K562 (cell line): Measurements from ENCODE around the gene DNAL4. TPM values are rescaled to one million over a fixed set of nuclear protein-coding genes. Genes with fewer than 3 reads are reported as not detected.

Experiments
- ATAC-seq: fragments of 200-7000 bp; cut with Tn5 transposase; 3 replicates; pipeline ENCODE4 v1.9.1; 2020; ENCODE audit warnings: moderate library complexity
- BruUV-seq: library from RNA; stranded (reverse); fragments of 400-500 nt; replicated peaks from 2 replicates; lab custom pipeline; 2021; lab: Mats Ljungman, UMichigan
- CTCF ChIA-PET: fragments of 300-600 bp; formaldehyde crosslinking; extraction: SDS; loops from one replicate; lab custom pipeline; 2021; ENCODE audit warnings: low intra/inter-chr PET ratio; lab: Yijun Ruan, JAX
- POLR2A ChIA-PET: fragments of 300-600, 350-650 bp; sonication (Branson Sonifier 250); formaldehyde crosslinking; extraction: SDS; loops from one replicate; lab custom pipeline; 2021; ENCODE audit warnings: antibody characterized with exemption, inconsistent platforms; lab: Yijun Ruan, JAX
- DNase-seq, 4 experiments: peaks; one replicate each; pipeline versions ENCODE4 v3.0.0 to v3.0.0-alpha.2; 2011 to 2018; ENCODE audit warnings: low spot score in 3 of 4, mixed read lengths in 3 of 4; ENCODE audit errors: extremely low read depth in 1 of 4
- FAIRE-seq: peaks from 2 replicates; lab custom pipeline; 2011; peaks lifted over from hg19 to GRCh38; lab: Jason Lieb, UNC
- H2AFZ ChIP-seq: 2 replicates; pipeline ENCODE4 v1.6.0; 2011; ENCODE audit warnings: low read depth, low read length, control low read depth, inconsistent platforms
- H3K27ac ChIP-seq: fragments of 200-600 bp; 3 replicates; pipeline ENCODE4 v1.8.0; 2011; ENCODE audit warnings: low read depth, mild to moderate bottlenecking, control low read depth, inconsistent platforms, low read length, moderate library complexity, mixed read lengths; ENCODE audit errors: extremely low read depth
- H3K27me3 ChIP-seq, 2 experiments: fragments of 300-600 bp in 1 of 2; 2 replicates in 1 of 2; 3 replicates in 1 of 2; pipeline versions ENCODE4 v1.6.0 to v1.8.0; 2011; ENCODE audit warnings: inconsistent platforms in 2 of 2, low read length in 2 of 2, mild to moderate bottlenecking in 1 of 2, mixed read lengths in 1 of 2, moderate library complexity in 1 of 2; ENCODE audit not compliant: control insufficient read depth in 2 of 2, insufficient read depth in 2 of 2
- H3K36me3 ChIP-seq: fragments of 300-600 bp; 3 replicates; pipeline ENCODE4 v1.8.0; 2011; ENCODE audit warnings: mild to moderate bottlenecking, low read length, inconsistent platforms; ENCODE audit not compliant: control insufficient read depth, insufficient read depth
- H3K4me1 ChIP-seq, 2 experiments: fragments of 200-600 bp in 1 of 2; replicated peaks in 1 of 2; 2 replicates in 1 of 2; 3 replicates in 1 of 2; pipeline versions ENCODE4 v1.5.1 to v1.8.0; 2011; ENCODE audit warnings: inconsistent platforms in 2 of 2, low read length in 2 of 2, mild to moderate bottlenecking in 1 of 2, mixed read lengths in 1 of 2, moderate library complexity in 1 of 2; ENCODE audit not compliant: control insufficient read depth in 2 of 2, insufficient read depth in 2 of 2
- H3K4me2 ChIP-seq: 2 replicates; pipeline ENCODE4 v1.6.1; 2011; ENCODE audit warnings: low read length, control low read depth, inconsistent platforms, mixed read lengths; ENCODE audit not compliant: insufficient read depth
- H3K4me3 ChIP-seq: fragments of 200-600 bp; sonication (generic), shearing (Covaris generic); 2 replicates; pipeline ENCODE4 v1.5.1; 2016; ENCODE audit warnings: control low read depth, inconsistent platforms
- H3K79me2 ChIP-seq: fragments of 200-600 bp; 3 replicates; pipeline ENCODE4 v1.8.0; 2011; ENCODE audit warnings: low read length, inconsistent platforms; ENCODE audit not compliant: control insufficient read depth, insufficient read depth
- H3K9ac ChIP-seq, 2 experiments: 2 replicates each; pipeline versions ENCODE4 v1.6.0 to v1.6.1; 2011; ENCODE audit warnings: low read depth in 2 of 2, low read length in 2 of 2, control low read depth in 1 of 2, inconsistent platforms in 1 of 2, mild to moderate bottlenecking in 1 of 2, mixed read lengths in 1 of 2; ENCODE audit not compliant: insufficient read depth in 1 of 2
- H3K9me1 ChIP-seq: one replicate; pipeline ENCODE4 v1.6.0; 2011; ENCODE audit warnings: inconsistent platforms, mild to moderate bottlenecking, low read length, moderate library complexity; ENCODE audit not compliant: control insufficient read depth, insufficient read depth
- H3K9me3 ChIP-seq: replicated peaks from 2 replicates; pipeline ENCODE4 v1.5.1; 2011; ENCODE audit warnings: low read depth, low read length, inconsistent platforms; ENCODE audit not compliant: control insufficient read depth, insufficient read depth
- H4K20me1 ChIP-seq: replicated peaks from 2 replicates; pipeline ENCODE4 v1.6.1; 2011; ENCODE audit warnings: low read length, inconsistent platforms, mixed read lengths; ENCODE audit not compliant: control insufficient read depth, insufficient read depth
- ASH1L ChIP-seq: fragments of 450-650 bp; IDR thresholded peaks from 2 replicates; pipeline ENCODE4 v1.6.1; 2018; ENCODE audit warnings: borderline replicate concordance, mild to moderate bottlenecking, low read depth; ENCODE audit not compliant: partially characterized antibody
- CBX8 ChIP-seq: fragments of 200-600 bp; sonication (generic); IDR thresholded peaks from 2 replicates; pipeline ENCODE4 v1.6.1; 2012; ENCODE audit warnings: borderline replicate concordance, mixed run types, low read depth, mild to moderate bottlenecking, moderate library complexity, mixed read lengths, low read length, control low read depth, inconsistent platforms; ENCODE audit not compliant: poor library complexity, severe bottlenecking; ENCODE audit errors: extremely low read depth
- CHD4 ChIP-seq: fragments of 200-600 bp; sonication (generic); IDR thresholded peaks from 3 replicates; pipeline ENCODE4 v1.6.1; 2012; ENCODE audit warnings: low read depth, mild to moderate bottlenecking, mixed read lengths, low read length, inconsistent platforms; ENCODE audit not compliant: insufficient read depth, insufficient replicate concordance, poor library complexity, severe bottlenecking
- EP300 ChIP-seq: IDR thresholded peaks from 2 replicates; pipeline ENCODE4 v1.6.1; 2012; ENCODE audit warnings: low read length, improper control_type of control experiment
- FOXA1 ChIP-seq: fragments of 450-650 bp; IDR thresholded peaks from 2 replicates; pipeline ENCODE4 v1.6.1; 2016; ENCODE audit warnings: mild to moderate bottlenecking, borderline replicate concordance
- MLX ChIP-seq, 2 experiments: fragments of 450-650 bp in 1 of 2; sonication (generic) in 1 of 2; formaldehyde crosslinking; conservative IDR thresholded peaks; 2 replicates each; pipeline versions ENCODE4 v1.4.0 to v1.8.1; 2020 to 2022; ENCODE audit warnings: mild to moderate bottlenecking in 1 of 2, missing genetic modification reagents in 1 of 2
- MNT ChIP-seq, 2 experiments: fragments of 450-650 bp; conservative IDR thresholded peaks; 2 replicates each; pipeline ENCODE4 v1.6.1; 2017; ENCODE audit warnings: mild to moderate bottlenecking in 2 of 2, moderate library complexity in 2 of 2
- MTA2 ChIP-seq: fragments of 450-650 bp; IDR thresholded peaks from 2 replicates; pipeline ENCODE4 v1.6.1; 2016; ENCODE audit warnings: low read depth
- PHB ChIP-seq: fragments of 250-450 bp; sonication (Bioruptor Pico); IDR thresholded peaks from 2 replicates; pipeline ENCODE4 v1.5.0; 2021
- POLR2A ChIP-seq: fragments of 450-650 bp; conservative IDR thresholded peaks from 2 replicates; pipeline ENCODE4 v1.6.1; 2016
- POLR2G ChIP-seq: fragments of 200-400 bp; formaldehyde crosslinking; IDR thresholded peaks from 2 replicates; pipeline ENCODE4 v1.6.1; 2017; ENCODE audit warnings: low read depth, mild to moderate bottlenecking, antibody characterized with exemption, low read length, moderate library complexity
- PURB ChIP-seq: sonication (generic); formaldehyde crosslinking; IDR thresholded peaks from 2 replicates; pipeline ENCODE4 v1.9.0; 2021; ENCODE audit warnings: low read depth, mild to moderate bottlenecking, missing genetic modification reagents
- RBFOX2 ChIP-seq: fragments of 200-400 bp; formaldehyde crosslinking; IDR thresholded peaks from 2 replicates; pipeline ENCODE4 v1.6.1; 2017; ENCODE audit warnings: low read depth, mild to moderate bottlenecking, low read length, moderate library complexity
- SMARCA4 ChIP-seq: fragments of 450-650 bp; IDR thresholded peaks from 2 replicates; pipeline ENCODE4 v1.6.1; 2016
- SRSF1 ChIP-seq: fragments of 200-400 bp; formaldehyde crosslinking; IDR thresholded peaks from 2 replicates; pipeline ENCODE4 v1.6.1; 2017; ENCODE audit warnings: mild to moderate bottlenecking, low read depth, low read length, moderate library complexity
- STAG1 ChIP-seq: sonication (generic); formaldehyde crosslinking; IDR thresholded peaks from 2 replicates; pipeline ENCODE4 v1.5.0; 2020; ENCODE audit warnings: missing genetic modification reagents, borderline replicate concordance
- ZC3H4 ChIP-seq: sonication (generic); formaldehyde crosslinking; IDR thresholded peaks from 2 replicates; pipeline ENCODE4 v1.9.0; 2021; ENCODE audit warnings: missing genetic modification reagents, borderline replicate concordance
- ZNF384 ChIP-seq: IDR thresholded peaks from 2 replicates; pipeline ENCODE4 v1.6.1; 2012; ENCODE audit warnings: low read depth, low read length, improper control_type of control experiment
- ZNF41 ChIP-seq: fragments of 250-450 bp; sonication (Bioruptor Pico); conservative IDR thresholded peaks from 2 replicates; pipeline ENCODE4 v1.4.0; 2020; ENCODE audit warnings: mild to moderate bottlenecking
- ZNF436 ChIP-seq: fragments of 250-450, 450-650 bp; sonication (Bioruptor Pico); formaldehyde crosslinking; IDR thresholded peaks from 2 replicates; pipeline ENCODE4 v1.7.0; 2020; ENCODE audit warnings: mild to moderate bottlenecking
- ZNF75A ChIP-seq: fragments of 450-650 bp; formaldehyde crosslinking; IDR thresholded peaks from 2 replicates; pipeline ENCODE4 v1.4.0; 2020; ENCODE audit warnings: mild to moderate bottlenecking
- ZNF77 ChIP-seq: fragments of 250-450 bp; sonication (Bioruptor Pico); IDR thresholded peaks from 2 replicates; pipeline ENCODE4 v1.5.0; 2020
- WGBS: fragments of 100-300 bp; shearing (Covaris generic); methylation state at CpG from one replicate; pipeline ENCODE4 v1.1.6; 2016; ENCODE audit warnings: low coverage, mixed read lengths; ENCODE audit not compliant: insufficient coverage; ENCODE audit errors: missing lambda C conversion rate; 5-methylcytosine and 5-hydroxymethylcytosine counted together
- in situ Hi-C: fragments of 300-500 bp; cut with MboI; formaldehyde crosslinking; loops from 4 replicates; pipeline ENCODE4 v1.15.0; 2018; ENCODE audit warnings: inconsistent platforms, mixed read lengths
- intact Hi-C: fragments of 100-400 bp; cut with micrococcal nuclease; formaldehyde crosslinking; loops from 2 replicates; pipeline ENCODE4 v1.14.2; 2022
- polyA plus RNA-seq, 8 experiments: library from polyadenylated mRNA; depleted of rRNA in 4 of 8; stranded (reverse) in 5 of 8; unstranded in 3 of 8; fragments of >200 nt; fragmentation: Nextera tagmentation in 2 of 8; fragmentation: Illumina TruSeq in 1 of 8; extraction: Ambion mirVana in 2 of 8; extraction: Trizol in 1 of 8; gene quantifications; 2 replicates each; pipeline versions ENCODE4 v1.2.1 to v1.2.3, GENCODE V29; 2011 to 2014; ENCODE audit warnings: inconsistent platforms in 1 of 8, missing spikeins in 1 of 8
- total RNA-seq, 7 experiments: library from RNA; depleted of rRNA in 6 of 7; stranded (reverse); fragments of >200 nt in 6 of 7; fragmentation: Illumina TruSeq in 2 of 7; extraction: Trizol in 2 of 7; gene quantifications; 2 replicates each; pipeline versions ENCODE4 v1.2.1 to v1.2.3, GENCODE V29; 2011 to 2021; ENCODE audit warnings: low replicate concordance in 1 of 7

Gene DNAL4
- total and polyA plus RNA-seq, 9 of the 15 experiments (the other 6 are each of a cell fraction or from before 2014, with no cell fraction given), result 0.20 to 9.4 (median 5.2) TPM

- CTCF ChIA-PET, result no interaction called here
- 85% methylated on average over 18 of the region's 25 CpGs for WGBS
- in situ Hi-C loops, result no loop called here
- no peaks in the 10 kb centered on the region for H3K9me3 ChIP-seq
- H4K20me1 ChIP-seq, result no peaks in the 10 kb centered on the region
- no peak overlapping the region for H3K4me3 ChIP-seq
- no peaks in the 10 kb centered on the region for H3K27me3 ChIP-seq
- no peak overlapping the region for H3K27ac ChIP-seq
- no peaks in the 10 kb centered on the region for H3K9me1 ChIP-seq
- H3K36me3 ChIP-seq, result peaks cover 83% of the 10 kb centered on the region
- FAIRE-seq (no peak), DNase-seq (no peak), ATAC-seq (no peak)
- H3K79me2 ChIP-seq, result no peaks in the 10 kb centered on the region
- intact Hi-C loops, result no loop called here
- no peak overlapping the region for H2AFZ ChIP-seq
- H3K9ac ChIP-seq, result no peak overlapping the region
- BruUV-seq, result no TSS peak
- H3K4me2 ChIP-seq, result no peak overlapping the region
- peaks cover 0 to 4% of the 10 kb centered on the region in 2 experiments; a peak in 1 of 5 replicates for H3K4me1 ChIP-seq
- POLR2A ChIA-PET, result interaction anchor here (1.2 to 2.6 kb wide), 4 partner anchors 9 to 19 kb away, joined by 3 to 19 read pairs (median 6); no protein-coding TSS in a partner anchor
- no peak for TF ChIP-seq PHB
- no peak for TF ChIP-seq SRSF1
- TF ChIP-seq STAG1 (CRISPR knock-in tag), result no peak
- no peak for TF ChIP-seq ASH1L
- 0 out of 2 replicates have a peak, but pooled peaks have one; percentile 6 for TF ChIP-seq POLR2A
- TF ChIP-seq ZNF77 (CRISPR knock-in tag), result no peak
- no peak for TF ChIP-seq CHD4
- TF ChIP-seq MTA2, result no peak
- TF ChIP-seq SMARCA4, result no peak
- no peak for TF ChIP-seq FOXA1
- 0 out of 2 replicates have a peak, but pooled peaks have one; percentile 25 for TF ChIP-seq RBFOX2
- TF ChIP-seq MLX (CRISPR knock-in tag; conservative IDR thresholded peaks at IDR 0.05), result no peak
- TF ChIP-seq PURB, result no peak
- no peak for TF ChIP-seq MNT (conservative IDR thresholded peaks at IDR 0.05)
- no peak for TF ChIP-seq CBX8
- no peak for TF ChIP-seq ZNF41 (CRISPR knock-in tag)
- TF ChIP-seq EP300, result no peak
- TF ChIP-seq ZNF436 (CRISPR knock-in tag), result no peak
- peak; percentile 63 for TF ChIP-seq POLR2G
- TF ChIP-seq ZC3H4 (CRISPR knock-in tag), result no peak
- TF ChIP-seq ZNF384, result no peak
- TF ChIP-seq ZNF75A, result no peak
These were observed 51.6 kb downstream of the DNAL4 start for GRCh38 chr22:38742176-38742942.
